ENCODE results near the gene PSMB8.
"Not testable (repeated sequence)": the region's sequence is repeated elsewhere in the genome, so short reads cannot be mapped to it uniquely, and the experiment has no call there.

Gene PSMB8

GRCh38 chr6:32836873-32837272 is 7.0 kb downstream of the PSMB8 start:
- DNase-seq (ENCODE audit: low spot score): no peak

DNA sequence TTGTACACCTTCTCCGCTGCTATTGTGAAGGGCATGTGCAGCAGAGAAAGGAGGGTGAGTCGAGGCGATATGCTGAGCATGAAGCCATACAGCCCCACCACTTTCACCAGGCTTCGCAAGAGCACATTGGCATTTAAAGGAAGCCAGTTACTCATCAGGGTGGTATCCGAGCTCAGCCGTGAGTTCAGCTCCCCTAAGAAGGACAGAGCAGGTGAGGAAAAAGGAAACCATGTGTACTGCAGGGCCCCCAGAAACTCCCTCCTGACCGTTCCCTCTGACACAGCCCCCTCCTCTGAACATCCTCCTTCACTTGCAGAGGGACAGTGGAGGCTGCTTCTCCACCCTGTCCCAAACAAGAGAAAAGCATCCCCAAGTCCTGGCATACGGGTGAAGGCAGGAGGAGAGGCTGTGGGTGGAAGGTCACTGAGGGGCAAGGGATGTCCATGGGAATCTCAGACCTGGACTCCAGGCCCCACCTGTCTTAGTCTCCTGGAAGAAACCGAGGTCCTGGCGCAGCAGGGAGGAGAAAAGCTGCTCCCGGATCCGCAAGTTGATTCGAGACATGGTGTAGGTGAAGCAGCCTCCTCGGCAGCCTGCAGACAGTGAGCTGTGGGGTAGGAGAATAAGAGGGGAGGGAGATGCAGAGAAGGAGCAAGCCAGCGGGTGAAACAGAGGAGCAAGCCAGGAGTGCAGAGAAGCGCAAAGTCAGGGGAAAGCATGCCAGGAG is 8.5 kb downstream of the PSMB8 start:
- DNase-seq (ENCODE audit: low spot score): no peak

DNA sequence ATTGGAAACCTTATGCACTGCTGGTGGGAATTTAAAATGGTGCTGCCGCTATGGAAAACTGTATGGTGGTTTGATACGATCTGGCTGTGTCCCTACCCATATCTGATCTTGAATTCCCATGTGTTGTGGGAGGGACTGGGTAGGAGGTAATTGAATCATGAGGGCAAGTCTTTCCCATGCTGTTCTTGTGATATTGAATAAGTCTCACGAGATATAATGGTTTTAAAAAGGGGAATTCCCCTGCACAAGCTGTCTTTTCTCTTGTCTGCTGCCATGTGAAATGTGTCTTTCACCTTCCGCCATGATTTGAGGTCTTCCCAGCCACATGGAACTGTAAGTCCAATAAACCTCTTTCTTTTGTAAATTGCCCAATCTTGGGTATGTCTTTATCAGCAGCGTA is 10.2 kb downstream of the PSMB8 start:
- no peak for DNase-seq (ENCODE audit: low spot score)

DNA sequence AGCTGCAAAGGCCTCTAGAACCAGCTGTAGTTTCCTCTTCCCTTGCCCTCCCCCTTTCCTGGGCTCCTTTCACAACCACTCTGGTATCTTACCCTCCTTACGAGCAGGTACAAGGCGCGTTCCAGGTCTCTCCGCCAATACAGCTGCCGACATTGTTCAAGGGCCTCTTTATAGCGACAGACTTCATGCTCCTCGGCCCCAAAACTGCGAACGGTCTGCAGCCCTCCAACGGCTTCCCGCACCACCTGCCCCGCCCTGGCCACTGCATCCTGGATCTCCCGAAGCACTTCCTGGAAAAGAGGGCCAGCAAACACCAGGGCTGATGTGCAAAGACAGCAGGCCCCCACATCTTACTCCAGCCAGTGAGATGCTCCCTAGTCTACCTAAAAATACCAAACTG is 11.3 kb downstream of the PSMB8 start:
- no peak for DNase-seq (ENCODE audit: low spot score)

GRCh38 chr6:32830936-32831335 is 12.9 kb downstream of the PSMB8 start:
- no peak for DNase-seq (ENCODE audit: low spot score)

GRCh38 chr6:32830017-32830416 is 13.8 kb downstream of the PSMB8 start:
- DNase-seq (ENCODE audit: low spot score): no peak

GRCh38 chr6:32829495-32829894 is 14.4 kb downstream of the PSMB8 start:
- DNase-seq (ENCODE audit: low spot score): no peak

- no peak for DNase-seq (ENCODE audit: low spot score)
Measured at GRCh38 chr6:32827025-32827424, 16.8 kb downstream of the PSMB8 start.

DNA sequence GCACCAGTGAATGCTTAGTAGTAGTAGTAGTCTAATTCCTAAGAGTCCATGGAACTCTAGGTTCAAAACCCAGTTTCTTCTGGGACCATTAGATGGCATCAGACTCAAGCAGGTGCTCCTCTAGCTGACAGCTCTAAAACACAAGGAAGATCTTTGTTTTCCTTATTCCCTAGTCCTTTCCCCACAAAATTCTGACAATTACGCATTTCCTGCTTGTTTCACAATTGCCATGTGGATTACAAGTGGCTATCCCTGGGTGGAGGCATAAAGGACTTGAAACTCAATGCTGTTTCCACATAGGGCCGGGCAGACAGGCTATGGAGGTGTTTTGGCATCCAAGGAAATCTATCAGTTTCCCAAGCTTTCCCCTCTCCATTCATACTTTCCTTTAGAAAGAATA is 17.9 kb downstream of the PSMB8 start:
- DNase-seq (ENCODE audit: low spot score): no peak

GRCh38 chr6:32819729-32820128 is 24.1 kb downstream of the PSMB8 start:
- DNase-seq (ENCODE audit: low spot score): no peak

DNA sequence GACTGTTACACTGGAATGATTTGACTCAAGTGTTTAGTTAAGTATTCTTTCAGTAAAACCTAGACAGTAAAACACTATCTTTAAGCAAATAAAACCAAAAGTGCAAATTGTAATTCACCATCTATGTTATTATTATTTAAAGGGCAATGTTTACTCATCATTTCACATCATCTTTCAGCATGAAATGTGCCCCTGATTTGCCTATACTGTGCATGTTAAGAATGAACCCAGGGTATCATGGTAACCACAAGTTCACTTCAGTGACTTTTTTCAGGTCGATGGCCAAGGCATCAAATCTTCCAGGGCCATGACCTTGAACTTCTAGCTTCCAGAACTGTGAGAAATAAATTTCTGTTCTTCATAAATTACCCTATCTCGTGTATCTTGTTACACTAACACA is 25.0 kb downstream of the PSMB8 start:
- DNase-seq (ENCODE audit: low spot score): no peak

- DNase-seq (ENCODE audit: low spot score): no peak
Measured at GRCh38 chr6:32816746-32817204, 27.1 kb downstream of the PSMB8 start, which contains the start of gene HLA-DOB. TSS of gene HLA-DOB (minus strand) at chr6:32817002. CDS start at chr6:32816951, 51 bp downstream.

DNA sequence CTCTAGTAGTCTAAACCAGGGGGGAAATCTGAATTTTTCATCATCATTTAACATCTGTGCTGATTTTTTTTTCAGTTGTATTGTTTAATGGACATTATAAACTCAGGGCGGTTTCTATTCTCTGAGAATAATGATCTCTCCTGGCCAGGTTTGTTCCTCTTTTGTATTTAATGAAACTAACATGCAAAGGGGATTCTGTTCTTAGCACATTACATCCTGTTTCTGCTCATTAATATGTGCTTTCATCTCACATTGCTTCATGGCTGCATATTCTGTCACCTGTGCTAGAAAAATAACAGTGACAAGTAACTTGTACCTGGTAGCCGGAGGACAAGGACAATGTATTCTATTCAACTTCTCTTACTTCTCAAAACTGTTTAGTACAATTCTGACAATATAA is 27.9 kb downstream of the PSMB8 start:
- no peak for DNase-seq (ENCODE audit: low spot score)

GRCh38 chr6:32815115-32815514 is 28.7 kb downstream of the PSMB8 start:
- no peak for DNase-seq (ENCODE audit: low spot score)

DNA sequence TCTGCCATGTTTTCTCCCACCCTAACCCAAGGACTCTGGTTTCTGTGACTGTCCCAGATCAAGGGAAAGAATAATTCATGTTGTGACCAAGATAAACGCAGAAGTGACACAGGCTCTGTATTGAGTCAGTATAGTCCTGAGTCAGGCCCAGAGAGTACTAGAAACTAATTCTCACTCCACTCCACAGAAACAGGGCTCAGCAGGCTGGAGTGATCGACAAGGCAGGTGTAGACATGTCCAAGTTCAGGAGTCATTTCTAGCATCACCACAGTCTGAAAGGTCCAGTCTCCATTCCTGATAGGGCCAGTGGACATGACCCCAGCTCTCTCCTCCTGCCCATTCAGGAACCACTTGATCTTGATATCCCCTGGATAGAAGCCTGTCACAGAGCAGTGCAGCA is 29.7 kb downstream of the PSMB8 start:
- DNase-seq (ENCODE audit: low spot score): no peak

DNA sequence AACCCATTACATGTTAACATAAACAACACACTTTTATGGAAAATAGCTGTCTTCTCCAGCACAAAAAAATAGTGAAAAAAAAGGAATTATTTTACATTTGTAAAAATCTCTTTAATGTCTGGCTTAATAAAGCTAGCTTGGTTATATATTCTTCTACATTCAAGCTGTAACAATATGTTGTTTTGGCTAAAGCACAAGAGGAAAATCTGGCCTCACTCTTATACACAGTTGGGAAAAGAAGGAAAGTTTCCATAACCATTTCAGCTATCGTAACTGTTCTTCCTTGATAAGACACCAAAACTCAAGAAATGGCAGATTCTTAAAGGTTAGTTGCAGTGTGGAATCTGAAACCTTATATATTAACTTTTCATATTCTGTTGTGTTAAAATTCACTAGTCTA is 34.7 kb downstream of the PSMB8 start:
- no peak for DNase-seq (ENCODE audit: low spot score)

DNA sequence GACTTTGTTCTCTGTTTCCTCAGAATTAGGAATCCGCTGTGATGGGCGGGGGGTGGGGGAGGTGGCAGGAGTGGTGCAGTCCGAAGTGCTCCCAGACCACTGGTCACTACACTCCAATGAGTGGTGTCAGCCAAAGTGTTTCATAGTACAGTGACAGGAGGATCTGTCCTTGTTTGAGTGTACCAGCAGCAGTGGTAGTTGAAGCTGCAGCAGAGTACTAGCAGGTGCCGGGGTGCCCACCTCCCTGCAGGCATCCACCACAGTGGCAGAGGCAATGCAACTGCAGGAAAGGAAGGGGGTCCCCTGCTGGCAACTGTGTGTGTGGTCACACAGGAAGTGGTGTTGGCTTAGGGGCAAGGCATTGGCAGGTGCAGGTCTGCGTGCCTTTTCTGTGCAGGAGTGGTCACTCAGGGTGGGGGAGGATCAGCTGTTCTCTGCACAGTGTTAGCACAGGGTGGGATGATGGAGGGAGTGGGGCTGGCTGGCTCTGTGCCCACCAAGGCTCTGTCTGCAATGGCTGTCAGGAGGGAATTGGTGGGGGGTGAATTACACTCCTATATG is 36.7 kb downstream of the PSMB8 start:
- DNase-seq (ENCODE audit: low spot score): no peak

DNA sequence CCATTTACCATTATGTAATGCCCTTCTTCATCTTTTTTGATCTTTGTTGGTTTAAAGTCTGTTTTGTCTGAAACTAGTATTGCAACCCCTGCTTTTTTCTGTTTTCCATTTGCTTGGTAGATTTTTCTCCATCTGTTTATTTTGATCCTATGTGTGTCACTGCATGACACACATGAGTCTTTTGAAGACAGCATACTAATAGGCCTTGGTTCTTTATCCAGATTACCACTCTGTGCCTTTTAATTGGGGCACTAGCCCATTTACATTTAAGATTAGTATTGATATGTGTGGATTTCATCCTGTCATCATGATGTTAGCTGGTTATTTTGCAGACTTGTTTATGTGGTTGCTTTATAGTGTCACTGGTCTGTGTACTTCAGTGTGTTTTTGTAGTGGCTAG is 38.4 kb downstream of the PSMB8 start:
- not testable (repeated sequence) for DNase-seq (ENCODE audit: low spot score)

GRCh38 chr6:32803416-32803815 is 40.4 kb downstream of the PSMB8 start:
- no peak for DNase-seq (ENCODE audit: low spot score)

DNA sequence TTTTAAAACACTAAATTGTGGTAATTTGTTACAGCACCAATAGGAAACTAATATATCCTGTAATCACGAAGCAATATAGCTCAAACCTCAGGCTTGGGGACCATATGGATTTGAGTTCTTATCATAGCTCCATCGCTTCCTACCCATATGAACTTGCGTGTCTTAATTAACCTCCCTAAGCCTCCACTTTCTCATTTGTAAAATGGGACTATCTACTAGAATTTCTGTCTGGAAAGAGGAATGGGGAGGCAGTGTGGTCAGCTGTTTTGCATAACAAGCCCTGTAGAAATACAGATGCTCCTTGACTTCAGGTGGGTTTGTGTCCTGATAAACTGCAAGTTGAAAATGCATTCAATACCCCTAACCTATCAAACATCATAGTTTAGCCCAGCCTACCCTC is 44.1 kb downstream of the PSMB8 start:
- no peak for DNase-seq (ENCODE audit: low spot score)

DNA sequence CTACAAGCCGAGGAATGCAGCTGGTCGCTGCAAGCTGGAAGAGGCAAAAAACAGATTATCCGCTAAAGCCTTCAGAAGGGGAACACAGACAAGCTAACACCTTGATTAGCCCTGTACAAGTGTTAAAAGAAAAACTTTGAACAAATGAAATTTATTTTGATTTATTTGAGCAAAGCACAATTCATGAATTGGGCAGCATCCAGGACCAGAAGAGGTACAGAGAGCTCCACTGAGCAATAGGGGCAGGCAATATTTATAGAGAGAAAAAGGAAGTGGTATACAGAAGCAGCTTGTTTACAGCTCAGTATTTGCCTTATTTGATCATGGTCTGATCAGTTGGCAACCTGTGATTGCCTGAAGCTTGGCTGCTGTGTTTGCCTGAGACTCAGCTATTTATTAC is 44.7 kb downstream of the PSMB8 start:
- no peak for DNase-seq (ENCODE audit: low spot score)

DNA sequence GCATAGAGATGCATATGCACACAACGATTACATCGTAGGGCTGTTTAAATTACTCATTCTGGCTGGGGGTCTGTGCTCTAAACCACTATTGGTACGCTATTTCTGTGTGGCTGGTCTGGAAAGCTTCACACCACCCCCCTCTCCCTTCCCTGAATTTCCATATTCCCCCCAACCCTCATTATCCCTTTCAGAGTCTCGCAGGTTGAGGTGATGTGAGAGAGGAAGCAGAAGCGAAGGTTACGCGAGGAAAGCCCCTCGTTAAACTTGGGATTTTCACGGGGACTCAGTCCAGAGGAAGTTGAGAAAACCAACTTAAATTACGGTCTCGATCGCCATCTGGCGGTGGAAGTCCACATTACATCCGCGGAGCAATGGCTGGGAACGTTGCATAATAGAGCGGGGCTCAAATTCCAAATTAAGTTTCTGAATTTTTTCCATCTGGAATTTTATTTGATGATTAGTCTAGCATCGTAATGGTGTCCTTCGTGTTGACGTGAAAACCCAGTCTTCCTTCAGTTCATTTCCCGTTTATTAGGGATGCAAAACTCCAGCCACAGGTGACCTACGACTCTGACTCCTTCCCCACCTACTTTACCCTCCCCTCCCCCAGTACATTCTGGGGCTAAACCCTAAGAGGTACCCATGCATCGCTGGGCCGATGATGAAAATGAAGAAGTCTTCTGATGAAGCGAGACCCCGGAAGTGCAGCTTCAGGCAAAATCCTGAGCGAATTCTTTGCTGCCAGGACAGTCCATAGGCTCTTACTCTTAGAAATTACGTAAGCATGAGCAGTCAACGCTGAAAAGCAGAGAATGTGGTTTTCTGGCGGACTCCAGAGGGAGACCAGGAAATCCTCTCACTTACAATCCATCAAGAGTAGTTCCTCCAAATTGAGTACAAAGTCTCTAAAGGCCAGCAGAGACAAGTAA is 46.7 kb downstream of the PSMB8 start:
- DNase-seq (ENCODE audit: low spot score): peak; percentile 23

DNA sequence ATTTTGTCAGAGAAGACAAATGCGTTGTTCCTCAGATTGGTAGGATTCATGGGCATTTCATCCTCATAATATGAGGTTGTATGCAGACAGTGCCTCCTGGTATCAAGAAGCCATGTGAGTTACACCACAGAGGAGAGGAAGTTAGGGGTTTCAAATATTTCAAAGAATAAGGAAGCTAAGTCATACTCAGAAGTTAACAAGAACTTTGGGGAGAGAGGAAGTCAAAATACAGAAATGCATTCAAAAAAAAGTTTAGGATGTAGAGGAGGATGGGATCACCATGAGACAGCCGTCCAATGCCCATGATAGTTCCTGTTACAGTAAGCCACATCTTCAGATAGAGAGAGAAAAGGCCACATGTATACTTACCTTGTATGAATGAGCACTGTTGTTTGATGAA is 49.3 kb downstream of the PSMB8 start:
- DNase-seq (ENCODE audit: low spot score): no peak

Measured in HuH-7 (cell line).